Adipocyte (in vitro differentiated cells): ENCODE measurements around the gene BLACAT1.

ENCODE experiments used
- DNase-seq: peaks from one replicate; pipeline ENCODE4 v3.0.0-alpha.2; 2015; ENCODE audit warnings: low read depth
- H3K27me3 ChIP-seq: replicated peaks from 2 replicates; pipeline ENCODE4 v1.7.0; 2013; ENCODE audit warnings: mild to moderate bottlenecking, low read length, moderate library complexity; ENCODE audit not compliant: control insufficient read depth, insufficient read depth
- H3K36me3 ChIP-seq: 2 replicates; pipeline ENCODE4 v1.7.0; 2013; ENCODE audit warnings: low read length, mild to moderate bottlenecking, moderate library complexity; ENCODE audit not compliant: control insufficient read depth, insufficient read depth, severe bottlenecking
- H3K4me1 ChIP-seq: 2 replicates; pipeline ENCODE4 v1.7.0; 2013; ENCODE audit warnings: mild to moderate bottlenecking, low read length, moderate library complexity; ENCODE audit not compliant: control insufficient read depth, insufficient read depth
- H3K4me3 ChIP-seq: 2 replicates; pipeline ENCODE4 v1.7.0; 2013; ENCODE audit warnings: mild to moderate bottlenecking, low read length, moderate library complexity
- H3K9ac ChIP-seq: 2 replicates; pipeline ENCODE4 v1.7.0; 2013; ENCODE audit warnings: mild to moderate bottlenecking, low read length, moderate library complexity
- H3K9me3 ChIP-seq: 2 replicates; pipeline ENCODE4 v1.7.0; 2013; ENCODE audit warnings: mild to moderate bottlenecking, low read length, moderate library complexity; ENCODE audit not compliant: control insufficient read depth

The BLACAT1 gene

DNA sequence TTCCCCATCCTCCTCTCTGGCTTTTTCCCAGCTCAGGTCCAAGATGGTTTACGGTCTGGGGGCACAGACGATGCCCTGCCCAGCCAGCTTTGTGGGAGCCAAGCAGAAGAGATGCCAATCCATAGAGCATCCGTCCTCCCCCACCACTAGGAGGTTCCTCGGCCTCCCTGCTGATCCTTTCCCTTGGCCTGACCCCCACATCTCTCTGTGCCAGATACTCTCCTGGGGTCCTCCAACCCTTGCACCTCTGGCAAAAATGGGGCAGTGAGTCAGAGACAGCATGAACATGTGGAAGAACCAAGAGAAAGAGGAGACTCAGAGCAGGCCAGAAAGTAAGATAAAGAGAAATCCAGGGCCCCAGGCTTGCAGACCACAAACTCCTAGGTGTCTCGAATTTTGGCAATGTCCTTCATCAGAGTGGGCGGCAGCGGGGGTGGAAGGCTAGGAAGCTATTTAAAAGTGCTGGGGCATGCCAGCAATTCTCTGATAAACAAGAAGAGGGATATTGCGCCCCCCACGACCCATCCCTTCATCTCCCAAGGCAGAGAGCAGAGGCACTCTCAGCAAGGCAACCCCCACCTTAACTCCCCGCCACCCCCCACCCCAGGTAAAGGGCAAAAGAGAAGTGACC is 11.4 kb downstream of the BLACAT1 start:
- no peak for DNase-seq
- Histone ChIP-seq H3K27me3 (peaks cover 42% of the 10 kb centered on the region), H3K36me3 (no peaks in the 10 kb centered on the region), H3K4me1 (no peaks in the 10 kb centered on the region), H3K4me3 (no peak overlapping the region), H3K9ac (no peak overlapping the region), H3K9me3 (no peaks in the 10 kb centered on the region)

DNA sequence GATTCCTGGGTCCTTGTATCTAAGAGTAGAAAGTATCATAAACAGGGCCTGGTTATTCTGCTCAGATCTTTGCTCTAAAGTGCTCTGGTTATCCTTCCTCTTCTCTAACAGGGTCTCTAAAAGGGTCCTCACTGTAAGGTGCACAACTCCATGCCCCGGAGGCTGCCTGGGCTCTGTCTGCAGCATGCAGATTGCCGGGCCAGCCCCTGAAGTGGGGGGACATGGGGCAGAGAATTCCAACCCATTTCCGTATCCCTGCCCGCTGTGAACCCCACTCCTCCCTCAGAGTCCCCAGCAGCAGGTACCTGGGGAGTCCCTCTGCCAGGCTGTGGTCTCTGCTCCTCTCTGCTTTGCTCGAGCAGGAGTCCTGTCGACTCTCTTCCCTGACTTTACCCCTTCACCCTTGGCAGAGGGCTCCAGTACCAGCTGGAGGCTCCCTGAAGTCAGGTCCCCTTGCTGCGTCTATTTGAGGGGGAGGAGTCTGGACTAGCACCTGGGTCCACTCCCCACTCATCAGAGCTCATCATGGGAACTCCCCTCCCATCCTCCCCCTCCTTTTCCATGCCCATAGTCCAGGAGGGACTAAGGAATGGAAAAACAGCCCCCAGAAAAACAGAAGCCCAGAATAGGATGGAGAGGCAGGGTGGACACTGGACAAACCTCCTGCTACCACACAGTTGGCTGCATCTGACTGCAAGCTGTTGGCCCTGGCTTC is 12.1 kb downstream of the BLACAT1 start:
- Histone ChIP-seq H3K9me3 (no peaks in the 10 kb centered on the region), H3K4me1 (peaks cover 6% of the 10 kb centered on the region), H3K36me3 (no peaks in the 10 kb centered on the region), H3K4me3 (no peak overlapping the region), H3K9ac (no peak overlapping the region), H3K27me3 (peaks cover 48% of the 10 kb centered on the region)
- no peak for DNase-seq

DNA sequence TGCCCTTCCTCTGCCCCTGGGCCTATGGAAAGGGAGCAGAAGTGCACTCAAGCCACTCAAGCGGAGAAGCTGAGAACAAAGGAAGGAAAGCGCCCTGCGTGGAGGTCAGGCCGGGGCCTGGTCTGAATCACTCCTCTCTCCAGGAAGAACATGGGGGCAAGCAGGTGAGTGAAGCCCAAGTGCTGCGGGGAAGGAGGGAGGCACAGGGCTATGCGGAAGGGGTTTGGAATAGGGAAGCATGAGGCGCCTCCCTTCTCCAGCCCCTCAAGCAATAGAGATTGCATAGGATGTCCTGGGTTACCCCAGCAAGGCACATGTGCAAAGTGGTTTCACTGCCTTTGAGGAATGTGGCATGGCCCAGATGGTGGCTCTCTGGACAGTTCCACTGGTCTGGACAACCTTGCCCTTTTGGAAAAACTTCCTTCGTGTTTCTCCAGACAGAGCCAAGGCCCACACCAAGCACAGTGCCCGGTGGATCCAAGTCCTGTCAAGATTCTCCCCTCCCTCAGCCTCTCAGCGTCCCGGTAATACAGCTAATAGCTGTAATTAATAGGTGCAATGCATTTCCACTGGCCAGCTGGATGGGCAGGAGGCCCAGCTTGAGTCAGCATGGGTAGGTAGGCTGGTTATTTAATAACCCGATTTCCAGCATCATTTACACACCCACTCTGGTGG is 13.7 kb downstream of the BLACAT1 start:
- Histone ChIP-seq H3K4me1 (peaks cover 9% of the 10 kb centered on the region), H3K4me3 (no peak overlapping the region), H3K9me3 (no peaks in the 10 kb centered on the region), H3K36me3 (no peaks in the 10 kb centered on the region), H3K27me3 (peaks cover 61% of the 10 kb centered on the region), H3K9ac (no peak overlapping the region)
- no peak for DNase-seq

DNA sequence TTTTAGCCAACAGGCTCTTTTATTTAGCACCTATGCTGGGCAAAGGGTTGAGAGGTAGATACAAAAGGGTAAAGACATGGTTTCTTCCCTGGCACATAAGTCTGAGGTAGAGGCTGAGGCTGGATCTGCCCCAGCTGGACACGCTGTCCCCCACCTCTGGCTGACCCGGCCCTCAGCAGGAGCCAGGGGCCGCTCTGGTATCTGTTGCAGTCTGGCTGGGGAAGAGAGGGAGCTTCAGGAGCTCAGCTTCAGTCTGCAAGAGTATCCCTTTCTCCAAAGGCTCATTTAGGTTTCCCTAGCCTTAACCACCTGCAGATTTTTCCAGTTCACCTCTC is 14.2 kb downstream of the BLACAT1 start:
- no peaks in the 10 kb centered on the region for H3K36me3 ChIP-seq
- no peak for DNase-seq
- H3K9ac ChIP-seq, result no peak overlapping the region
- H3K4me3 ChIP-seq, result no peak overlapping the region
- peaks cover 61% of the 10 kb centered on the region for H3K27me3 ChIP-seq
- H3K9me3 ChIP-seq, result no peaks in the 10 kb centered on the region
- peaks cover 9% of the 10 kb centered on the region for H3K4me1 ChIP-seq

DNA sequence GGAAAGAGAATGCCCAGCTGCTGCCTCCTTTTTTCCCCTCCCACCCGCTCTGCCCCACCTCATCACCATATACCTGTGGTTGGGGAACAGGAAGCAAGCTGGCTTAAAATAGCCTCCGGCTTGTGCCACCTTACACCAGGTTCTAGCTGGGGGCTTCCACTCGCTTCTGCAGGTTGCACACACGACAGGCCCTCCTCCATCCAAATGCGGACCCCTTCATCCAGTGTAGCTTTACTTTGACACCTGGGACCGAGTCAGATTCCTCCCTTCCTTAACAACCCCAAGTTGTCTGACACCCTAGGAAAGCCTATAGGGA is 14.6 kb downstream of the BLACAT1 start:
- H3K27me3 ChIP-seq, result peaks cover 62% of the 10 kb centered on the region
- H3K9ac ChIP-seq, result no peak overlapping the region
- no peaks in the 10 kb centered on the region for H3K36me3 ChIP-seq
- no peak for DNase-seq
- H3K4me3 ChIP-seq, result no peak overlapping the region
- peaks cover 9% of the 10 kb centered on the region for H3K4me1 ChIP-seq
- no peaks in the 10 kb centered on the region for H3K9me3 ChIP-seq

DNA sequence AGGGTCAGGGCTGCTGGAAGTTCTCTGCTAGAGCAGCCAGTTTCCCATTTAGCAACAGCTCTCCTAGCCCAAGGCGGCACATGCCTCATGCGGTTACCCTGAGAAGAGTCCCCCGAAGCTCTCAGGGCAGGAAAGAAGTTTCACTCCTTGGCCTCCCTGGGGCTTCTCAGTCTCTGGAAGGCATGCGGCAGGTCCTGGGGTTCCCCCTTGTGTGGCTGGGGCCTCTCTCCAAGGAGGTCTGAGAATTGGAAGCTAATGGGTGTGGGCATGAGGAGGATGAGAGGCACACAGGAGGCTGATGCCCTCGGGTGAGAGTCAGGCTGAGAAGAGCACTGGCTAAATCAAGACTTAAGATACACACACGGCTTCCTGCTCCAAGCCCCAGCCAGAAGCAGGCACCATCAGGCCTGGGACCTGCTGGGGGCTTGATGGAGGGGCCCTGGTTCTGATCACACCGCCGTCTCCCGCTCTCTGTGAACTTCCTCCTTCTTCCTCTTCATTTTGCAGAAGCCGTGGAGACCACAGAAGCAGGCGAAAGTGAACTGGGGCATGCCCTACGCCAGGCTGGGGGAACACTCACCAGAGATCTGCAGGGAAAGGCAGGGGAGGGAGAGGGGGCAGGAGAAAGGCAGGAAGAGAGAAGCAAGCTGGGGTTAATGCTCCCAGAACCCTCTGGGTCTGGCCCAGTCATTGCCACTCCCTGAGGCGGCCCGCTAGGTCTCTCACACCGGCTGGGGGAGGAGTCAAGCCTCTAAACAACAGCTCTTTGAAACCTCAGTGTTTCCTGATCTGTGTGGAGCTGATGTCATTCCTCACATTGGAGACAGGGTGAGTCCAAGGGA is 15.1 kb downstream of the BLACAT1 start:
- Histone ChIP-seq H3K9ac (no peak overlapping the region), H3K4me1 (peaks cover 9% of the 10 kb centered on the region), H3K4me3 (no peak overlapping the region), H3K27me3 (peaks cover 67% of the 10 kb centered on the region), H3K36me3 (no peaks in the 10 kb centered on the region), H3K9me3 (no peaks in the 10 kb centered on the region)
- no peak for DNase-seq

DNA sequence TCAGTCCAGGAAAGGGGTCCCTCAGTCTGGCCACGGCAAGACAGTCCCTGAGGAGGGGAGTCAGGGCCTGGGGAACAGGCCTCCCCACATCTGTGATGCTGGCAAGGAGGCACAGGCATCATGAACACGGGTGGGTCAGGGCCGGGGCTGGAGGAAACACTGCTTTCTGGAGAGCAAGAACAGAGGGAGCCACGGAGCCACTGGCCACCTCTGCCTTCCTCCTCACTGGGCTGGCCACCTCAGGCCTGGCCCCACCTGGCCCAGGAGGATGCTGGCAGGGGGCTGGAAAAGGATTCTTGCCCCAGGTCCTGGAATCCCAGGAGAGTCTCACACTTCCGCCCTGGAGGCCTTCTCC is 15.7 kb downstream of the BLACAT1 start:
- no peak for DNase-seq
- no peak overlapping the region for H3K9ac ChIP-seq
- no peaks in the 10 kb centered on the region for H3K36me3 ChIP-seq
- no peaks in the 10 kb centered on the region for H3K9me3 ChIP-seq
- H3K4me1 ChIP-seq, result peaks cover 9% of the 10 kb centered on the region
- no peak overlapping the region for H3K4me3 ChIP-seq
- H3K27me3 ChIP-seq, result peaks cover 73% of the 10 kb centered on the region

DNA sequence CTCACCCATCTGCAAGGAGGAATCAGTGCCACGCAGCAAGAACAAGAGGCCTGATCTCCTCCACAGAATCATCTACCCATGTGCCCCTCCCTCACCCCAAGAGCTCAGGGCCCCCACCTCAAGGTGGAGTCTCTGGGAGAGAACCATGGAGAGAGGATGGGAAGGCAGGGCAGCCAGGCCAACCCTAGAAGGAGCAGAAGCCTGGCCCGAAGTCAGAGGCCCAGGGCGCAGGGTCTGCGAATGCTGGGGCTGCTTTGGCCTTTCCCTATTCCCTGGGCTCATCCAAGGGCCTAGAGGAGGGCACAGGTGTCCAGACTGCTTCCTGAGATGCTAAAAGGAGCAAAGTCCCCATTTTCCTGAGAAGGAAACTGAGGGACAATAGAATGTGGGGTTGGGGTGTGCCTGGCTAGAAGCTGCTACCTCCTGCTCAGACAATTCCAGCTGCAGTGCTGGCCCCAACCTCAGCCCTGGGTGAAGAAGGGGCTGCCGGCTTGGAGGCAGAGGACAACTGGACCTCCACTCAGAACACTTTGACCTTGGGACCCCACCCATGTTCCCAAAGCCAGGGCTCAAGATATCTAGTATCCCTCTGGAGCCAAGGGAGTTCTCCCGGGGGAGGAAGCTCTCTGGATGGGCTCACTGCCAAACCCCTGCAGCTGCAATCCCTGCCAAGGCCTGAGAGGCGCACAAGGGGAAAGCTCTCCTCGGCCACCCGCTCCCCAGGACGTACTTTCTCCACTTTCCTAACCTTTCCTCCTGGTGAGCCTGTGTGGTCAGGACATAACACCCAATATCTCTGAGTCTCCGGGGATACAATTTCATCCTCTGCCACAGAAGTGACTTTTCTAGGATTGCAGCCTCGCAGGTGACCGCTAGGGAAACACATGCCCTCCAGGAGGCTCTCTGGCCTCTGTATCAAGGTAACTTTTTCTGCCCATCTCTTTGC is 17.4 kb downstream of the BLACAT1 start:
- peak; percentile 89 for DNase-seq
- H3K36me3 ChIP-seq, result no peaks in the 10 kb centered on the region
- peaks cover 9% of the 10 kb centered on the region for H3K4me1 ChIP-seq
- H3K27me3 ChIP-seq, result peaks cover 83% of the 10 kb centered on the region
- H3K9me3 ChIP-seq, result no peaks in the 10 kb centered on the region
- no peak overlapping the region for H3K4me3 ChIP-seq
- H3K9ac ChIP-seq, result no peak overlapping the region

DNA sequence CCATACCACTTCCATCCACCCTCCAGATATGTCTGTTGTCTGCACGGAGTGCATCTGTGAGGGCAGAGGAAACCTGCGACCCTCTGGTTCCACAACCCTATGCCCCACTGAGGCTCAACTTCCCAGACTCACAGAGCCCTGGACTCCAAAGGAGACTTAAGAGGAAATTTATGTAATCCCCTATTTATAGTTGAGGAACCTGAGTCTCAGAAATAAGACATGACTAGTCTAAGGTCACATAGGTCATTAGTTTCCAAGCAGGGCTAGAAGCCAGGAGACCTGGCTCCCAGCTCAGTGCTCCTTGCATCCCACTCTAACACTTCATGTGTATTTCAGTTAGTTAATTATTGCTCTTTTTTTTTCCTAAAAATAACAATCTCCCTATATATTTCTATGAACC is 18.3 kb downstream of the BLACAT1 start:
- H3K4me1 ChIP-seq, result peaks cover 9% of the 10 kb centered on the region
- H3K9ac ChIP-seq, result no peak overlapping the region
- no peaks in the 10 kb centered on the region for H3K36me3 ChIP-seq
- no peak overlapping the region for H3K4me3 ChIP-seq
- H3K9me3 ChIP-seq, result no peaks in the 10 kb centered on the region
- H3K27me3 ChIP-seq, result peaks cover 78% of the 10 kb centered on the region
- no peak for DNase-seq

DNA sequence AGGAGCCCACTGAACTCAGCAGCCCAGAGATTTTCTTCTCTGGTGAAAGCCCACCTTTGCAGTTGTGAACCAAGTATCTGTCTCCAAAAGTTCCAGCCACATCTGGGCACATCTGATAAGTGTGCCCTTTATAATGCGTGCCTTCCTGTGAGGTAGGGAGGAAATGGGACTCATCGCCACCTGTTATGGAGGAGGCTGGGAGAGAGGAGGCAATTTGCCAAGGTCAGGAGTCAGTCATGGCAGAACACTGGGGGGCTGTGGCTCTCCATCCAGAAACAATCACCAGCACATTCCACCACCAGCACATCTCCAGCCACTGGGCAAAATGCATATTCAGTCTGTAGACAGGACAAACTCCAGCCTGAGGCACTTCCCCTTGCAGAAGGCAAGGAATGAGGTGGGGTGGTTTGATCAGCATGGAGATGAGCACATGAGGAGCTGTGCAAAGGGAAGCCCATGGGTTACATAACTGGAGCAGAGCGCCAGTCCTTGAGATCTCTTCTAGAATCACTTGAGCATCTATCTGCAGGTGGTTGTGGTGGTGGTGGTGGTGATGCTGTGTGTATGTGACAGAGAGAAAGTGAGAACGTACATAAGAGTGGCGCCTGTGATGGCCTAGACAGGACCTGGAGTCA is 19.0 kb downstream of the BLACAT1 start:
- Histone ChIP-seq H3K4me1 (peaks cover 9% of the 10 kb centered on the region), H3K9me3 (no peaks in the 10 kb centered on the region), H3K27me3 (peaks cover 83% of the 10 kb centered on the region), H3K4me3 (no peak overlapping the region), H3K36me3 (no peaks in the 10 kb centered on the region), H3K9ac (no peak overlapping the region)
- no peak for DNase-seq
